GM21526 (cell line): ENCODE data around the gene SLC26A3.
"Not testable (repeated sequence)": the region's sequence is repeated elsewhere in the genome, so short reads cannot be mapped to it uniquely, and the experiment has no call there.

ENCODE experiments used
- ATAC-seq: cut with Tn5 transposase; IDR thresholded peaks from one replicate; pipeline ENCODE4 v1.9.1; 2021; ENCODE audit warnings: moderate library complexity; ENCODE audit not compliant: unreplicated experiment, low FRiP score

Gene SLC26A3

GRCh38 chr7:107803009-107803610 is at the start of gene SLC26A3:
TSS of gene SLC26A3 (minus strand) at chr7:107803223. CDS start at chr7:107794509, 8,714 bp downstream.
- ATAC-seq, result no peak

- ATAC-seq, result no peak
Observed at GRCh38 chr7:107850643-107851042, 47.6 kb upstream of the SLC26A3 start.

GRCh38 chr7:107850216-107850615 is 47.2 kb upstream of the SLC26A3 start:
- ATAC-seq, result no peak

GRCh38 chr7:107848211-107848610 is 45.2 kb upstream of the SLC26A3 start:
- not testable (repeated sequence) for ATAC-seq

- ATAC-seq, result not testable (repeated sequence)
Observed at GRCh38 chr7:107847836-107848175, 44.8 kb upstream of the SLC26A3 start.

- ATAC-seq, result no peak
Observed at GRCh38 chr7:107847168-107847835, 44.3 kb upstream of the SLC26A3 start.

- no peak for ATAC-seq
Observed at GRCh38 chr7:107846324-107846723, 43.3 kb upstream of the SLC26A3 start.

GRCh38 chr7:107843184-107843583 is 40.2 kb upstream of the SLC26A3 start:
- no peak for ATAC-seq

- no peak for ATAC-seq
Observed at GRCh38 chr7:107842213-107842612, 39.2 kb upstream of the SLC26A3 start.

GRCh38 chr7:107838816-107839565 is 36.0 kb upstream of the SLC26A3 start:
- ATAC-seq, result no peak

- no peak for ATAC-seq
Observed at GRCh38 chr7:107838024-107838601, 35.1 kb upstream of the SLC26A3 start.

GRCh38 chr7:107837145-107837512 is 34.1 kb upstream of the SLC26A3 start:
- ATAC-seq, result no peak

GRCh38 chr7:107836237-107837144 is 33.5 kb upstream of the SLC26A3 start:
- ATAC-seq, result no peak

- no peak for ATAC-seq
Observed at GRCh38 chr7:107834401-107834800, 31.4 kb upstream of the SLC26A3 start.

GRCh38 chr7:107833684-107834106 is 30.7 kb upstream of the SLC26A3 start:
- ATAC-seq, result no peak

GRCh38 chr7:107830420-107830819 is 27.4 kb upstream of the SLC26A3 start:
- ATAC-seq, result no peak

GRCh38 chr7:107828540-107828939 is 25.5 kb upstream of the SLC26A3 start:
- ATAC-seq, result no peak

- no peak for ATAC-seq
Observed at GRCh38 chr7:107827501-107827900, 24.5 kb upstream of the SLC26A3 start.

- ATAC-seq, result no peak
Observed at GRCh38 chr7:107826451-107826850, 23.4 kb upstream of the SLC26A3 start.

GRCh38 chr7:107824858-107825257 is 21.8 kb upstream of the SLC26A3 start:
- ATAC-seq, result no peak
